ENCODE results near the gene KPNA4.
"Not testable (repeated sequence)": the region's sequence is repeated elsewhere in the genome, so short reads cannot be mapped to it uniquely, and the experiment has no call there.

Gene KPNA4

GRCh38 chr3:160486459-160486869 is 78.9 kb downstream of the KPNA4 start:
- peak; percentile 65 for DNase-seq (ENCODE audit: low spot score)

DNA sequence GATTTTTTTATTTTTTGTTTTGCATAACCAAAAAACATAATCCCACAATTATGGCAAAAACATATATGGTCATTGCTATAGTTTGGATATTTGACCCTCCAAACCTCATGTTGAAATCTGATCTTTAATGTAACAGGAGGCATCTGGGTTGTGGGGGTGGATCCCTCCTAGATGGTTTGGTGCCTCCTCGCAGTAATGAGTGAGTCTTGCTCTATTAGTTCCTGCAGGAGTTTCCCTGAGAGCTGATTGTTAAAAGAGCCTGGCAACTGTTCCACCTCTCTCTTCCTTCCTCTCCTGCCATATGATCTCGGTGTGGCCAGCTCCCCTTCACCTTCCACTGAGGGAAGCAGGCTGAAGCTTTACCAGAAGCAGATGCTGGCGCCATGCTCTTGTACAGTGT is 82.6 kb downstream of the KPNA4 start:
- no peak for DNase-seq (ENCODE audit: low spot score)

DNA sequence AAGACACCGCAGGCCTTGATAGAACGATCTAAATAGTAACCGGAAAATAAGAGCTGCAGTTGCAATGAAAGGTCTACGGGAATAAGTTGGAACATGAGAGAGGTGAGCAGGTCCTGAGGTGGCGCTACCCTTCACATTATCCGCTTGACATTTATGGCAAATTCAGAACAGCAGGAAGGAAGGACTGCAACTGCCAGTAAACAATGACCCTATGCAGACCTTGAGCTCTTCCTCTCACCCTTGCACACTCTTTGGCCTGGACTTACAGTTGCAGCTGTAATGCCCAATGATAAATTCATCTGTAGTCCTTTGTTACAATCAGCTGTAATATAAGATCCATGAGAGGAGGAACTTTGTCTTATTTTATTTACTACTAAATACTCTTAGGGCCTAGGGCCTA is 83.5 kb downstream of the KPNA4 start:
- DNase-seq (ENCODE audit: low spot score) = no peak

DNA sequence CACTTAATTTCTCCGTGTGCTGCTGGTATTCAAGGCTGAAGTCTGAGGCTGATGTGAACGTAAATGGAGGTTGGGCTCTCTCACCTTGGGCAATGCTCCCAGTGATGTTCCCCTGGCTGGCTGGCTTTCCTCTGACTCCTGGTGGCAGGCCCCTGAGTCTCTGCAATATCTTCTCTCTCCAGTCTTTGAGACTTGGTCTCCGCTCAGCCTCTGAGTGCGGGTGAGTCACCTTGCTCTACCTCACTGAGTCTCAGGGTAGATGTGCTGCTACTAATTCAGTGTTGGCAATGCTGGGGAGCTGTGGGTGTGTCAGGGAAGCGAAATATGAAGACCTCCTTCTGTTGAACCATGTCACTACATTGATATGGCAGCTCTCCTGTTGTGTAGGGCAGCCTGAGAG is 84.4 kb downstream of the KPNA4 start:
- no peak for DNase-seq (ENCODE audit: low spot score)

GRCh38 chr3:160479376-160479775 is 86.0 kb downstream of the KPNA4 start:
- DNase-seq (ENCODE audit: low spot score) = no peak

DNA sequence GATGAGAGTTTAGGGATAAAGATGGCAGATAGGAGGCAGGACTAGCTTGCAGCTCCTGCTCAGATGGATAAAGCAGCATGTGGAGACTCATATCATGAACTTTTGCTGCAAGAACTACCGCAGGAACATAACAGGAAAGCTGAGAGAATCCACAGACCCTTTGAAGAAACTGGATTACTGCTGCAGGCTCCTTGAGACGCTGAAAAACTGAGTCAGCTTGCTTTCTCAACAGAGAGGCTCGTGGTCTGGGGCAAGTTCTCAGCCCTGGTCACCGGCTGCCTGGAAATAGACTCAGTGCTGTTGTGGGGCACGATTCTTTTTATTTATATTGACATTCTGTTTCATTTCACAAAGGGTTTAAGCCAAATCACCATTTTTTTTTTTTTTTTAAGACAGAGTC is 87.0 kb downstream of the KPNA4 start:
- no peak for DNase-seq (ENCODE audit: low spot score)

DNA sequence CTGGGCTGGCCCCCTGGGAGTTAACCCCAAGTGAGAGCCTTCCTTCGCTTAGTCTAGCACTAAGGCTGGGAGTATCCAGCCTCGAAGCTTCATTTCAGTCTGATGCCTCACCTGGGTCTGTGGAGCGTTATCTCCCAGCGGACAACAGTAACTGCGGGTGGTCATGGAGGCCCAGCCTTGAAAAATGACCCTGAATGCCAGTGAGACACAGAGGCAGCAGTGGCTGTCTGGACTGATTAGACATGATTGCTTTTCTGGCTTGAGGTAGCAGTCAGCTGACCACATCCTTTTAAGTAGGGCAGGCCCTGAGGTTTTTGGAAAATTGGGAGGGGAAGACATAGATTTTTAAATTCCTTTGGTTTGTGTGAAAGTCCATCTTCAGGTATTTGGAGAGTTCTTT is 87.6 kb downstream of the KPNA4 start:
- DNase-seq (ENCODE audit: low spot score) = no peak

- no peak for DNase-seq (ENCODE audit: low spot score)
Measured at GRCh38 chr3:160475884-160476283, 89.5 kb downstream of the KPNA4 start.

GRCh38 chr3:160475153-160475552 is 90.2 kb downstream of the KPNA4 start:
- no peak for DNase-seq (ENCODE audit: low spot score)

DNA sequence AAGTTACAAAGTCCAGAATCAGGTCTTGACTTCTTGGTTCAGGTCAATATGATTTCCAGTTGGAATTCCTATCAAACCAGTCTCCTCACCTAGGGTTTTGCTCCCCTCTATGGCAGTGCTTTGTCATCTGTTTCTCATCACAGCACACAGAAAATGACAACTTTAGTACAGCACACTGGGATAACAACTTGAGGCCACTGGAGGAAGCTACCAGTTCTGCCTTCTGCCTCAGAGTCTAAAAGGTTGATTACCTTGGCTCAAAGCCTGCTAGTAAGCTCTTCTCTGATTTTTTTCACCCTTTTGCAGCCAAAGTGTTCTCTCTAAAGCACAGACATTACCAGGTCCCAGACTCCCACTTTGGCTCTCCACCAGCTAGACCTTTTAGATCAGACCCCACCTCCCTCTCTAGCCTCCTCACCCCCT is 90.9 kb downstream of the KPNA4 start:
- no peak for DNase-seq (ENCODE audit: low spot score)

DNA sequence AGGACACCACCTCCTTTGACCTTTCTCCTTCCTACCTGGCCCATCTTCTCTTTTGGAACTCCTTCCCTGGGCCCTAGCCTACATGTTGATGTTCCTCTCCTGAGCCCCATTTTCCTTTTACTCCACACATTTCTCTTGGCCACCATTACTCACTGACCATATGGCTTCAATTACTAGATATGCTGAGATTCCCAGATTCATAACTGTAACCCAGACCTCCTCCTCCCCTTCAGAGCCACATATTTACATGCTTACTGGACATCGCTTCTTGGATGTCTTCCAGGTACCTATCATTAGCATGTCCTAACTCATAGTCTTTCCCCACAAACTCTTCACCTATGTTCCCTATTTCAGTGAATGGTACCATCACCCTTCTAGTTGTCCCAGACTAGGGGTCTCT is 91.4 kb downstream of the KPNA4 start:
- DNase-seq (ENCODE audit: low spot score) = no peak

GRCh38 chr3:160473221-160473620 is 92.2 kb downstream of the KPNA4 start:
- DNase-seq (ENCODE audit: low spot score) = no peak

GRCh38 chr3:160472344-160472743 is 93.0 kb downstream of the KPNA4 start:
- no peak for DNase-seq (ENCODE audit: low spot score)

DNA sequence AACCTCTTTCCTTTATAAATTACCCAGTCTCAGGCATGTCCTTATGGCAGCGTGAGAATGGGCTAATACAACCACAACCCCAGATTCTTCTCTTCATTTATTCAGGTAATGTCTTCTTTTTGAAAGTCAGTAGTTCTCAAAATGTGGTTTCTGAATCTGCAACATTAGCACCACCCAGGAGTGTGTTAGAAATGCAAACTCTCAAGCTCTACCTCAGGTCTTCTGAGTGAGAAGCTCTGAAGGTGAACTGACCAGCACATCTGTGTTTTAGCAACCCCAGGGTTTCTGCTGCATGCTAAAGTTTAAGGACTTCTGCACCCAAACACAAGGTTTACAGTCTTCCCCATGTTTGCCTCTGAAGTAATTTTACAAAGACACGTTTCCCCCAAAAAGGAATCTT is 93.5 kb downstream of the KPNA4 start:
- DNase-seq (ENCODE audit: low spot score) = no peak

DNA sequence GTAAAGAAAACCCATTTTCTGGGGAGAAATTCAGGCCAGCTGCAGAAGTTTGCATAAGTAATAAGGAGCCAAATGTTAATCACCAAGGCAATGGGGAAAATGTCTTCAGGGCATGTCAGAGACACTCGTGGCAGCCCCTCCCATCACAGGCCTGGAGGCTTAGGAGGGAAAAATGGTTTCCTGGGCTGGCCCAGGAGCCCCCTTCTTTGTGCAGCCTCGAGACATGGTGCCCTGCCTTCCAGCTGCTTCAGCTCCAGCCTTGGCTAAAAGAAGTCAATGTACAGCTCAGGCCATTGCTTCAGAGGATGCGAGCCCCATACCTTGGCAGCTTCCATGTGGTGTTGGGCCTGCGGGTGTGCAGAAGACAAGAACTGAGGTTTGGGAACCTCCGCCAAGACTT is 95.2 kb downstream of the KPNA4 start:
- no peak for DNase-seq (ENCODE audit: low spot score)

DNA sequence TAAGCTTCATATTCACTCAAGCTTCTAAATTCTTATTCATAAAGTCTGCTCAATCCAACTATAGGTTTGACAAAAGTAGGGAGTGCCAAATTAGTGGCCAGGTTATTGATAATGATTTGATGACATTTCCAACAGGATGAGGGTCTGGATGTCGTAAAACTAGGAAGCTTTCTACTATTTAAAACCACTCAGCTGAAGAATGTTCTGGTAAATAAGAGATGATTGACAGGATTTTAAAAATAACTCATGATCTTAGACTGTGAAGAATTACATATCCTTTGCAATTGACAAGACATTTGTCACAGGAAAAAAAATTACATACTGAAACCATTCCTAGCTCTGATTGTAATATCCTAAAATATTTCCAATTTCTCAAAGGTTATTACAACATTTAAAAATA is 100.4 kb downstream of the KPNA4 start:
- no peak for DNase-seq (ENCODE audit: low spot score)

DNA sequence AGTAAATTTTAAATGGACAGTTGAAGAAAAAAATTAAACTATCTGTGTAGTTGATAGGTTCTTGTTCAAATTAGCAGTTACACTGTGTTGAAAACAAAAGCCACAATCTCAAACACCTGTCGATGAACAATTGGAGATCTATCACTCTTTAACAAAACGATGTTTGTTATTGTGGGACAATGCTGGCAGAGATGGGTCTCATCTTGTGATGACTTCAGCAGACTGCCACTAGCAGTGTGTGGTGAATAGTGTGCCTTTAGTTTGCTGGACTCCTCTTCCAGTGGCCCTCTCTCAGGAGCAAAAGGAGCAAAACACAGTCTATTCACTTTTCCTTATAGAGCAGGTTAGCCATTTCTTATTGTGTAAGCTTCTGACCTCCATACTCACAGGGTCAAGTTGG is 101.0 kb downstream of the KPNA4 start:
- DNase-seq (ENCODE audit: low spot score) = no peak

- no peak for DNase-seq (ENCODE audit: low spot score)
Measured at GRCh38 chr3:160460033-160460432, 105.3 kb downstream of the KPNA4 start.

DNA sequence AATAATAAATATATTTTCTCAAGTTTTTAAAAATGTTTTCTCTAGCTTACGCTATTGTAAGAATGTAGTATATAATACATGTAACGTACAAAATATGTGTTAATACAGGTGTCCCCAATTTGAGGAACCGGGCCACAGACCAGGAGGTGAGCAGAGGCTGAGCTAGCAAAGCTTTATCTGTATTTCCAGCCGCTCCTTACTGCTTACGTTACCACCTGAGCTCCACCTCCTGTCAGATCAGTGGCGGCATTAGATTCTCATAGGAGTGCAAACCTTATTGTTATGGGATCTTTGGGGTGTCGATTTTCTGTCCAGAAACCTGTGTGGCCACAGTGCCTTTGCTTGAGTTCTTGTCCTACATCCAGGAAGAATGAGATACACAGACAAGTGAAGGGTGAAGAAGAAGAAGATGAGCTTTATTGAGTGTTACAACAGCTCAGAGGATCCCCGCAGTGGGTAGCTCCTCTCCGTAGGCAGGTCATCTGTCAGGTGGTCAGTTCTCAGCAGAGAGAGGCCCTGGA is 105.9 kb downstream of the KPNA4 start:
- DNase-seq (ENCODE audit: low spot score) = no peak

GRCh38 chr3:160458151-160458550 is 107.2 kb downstream of the KPNA4 start:
- no peak for DNase-seq (ENCODE audit: low spot score)

DNA sequence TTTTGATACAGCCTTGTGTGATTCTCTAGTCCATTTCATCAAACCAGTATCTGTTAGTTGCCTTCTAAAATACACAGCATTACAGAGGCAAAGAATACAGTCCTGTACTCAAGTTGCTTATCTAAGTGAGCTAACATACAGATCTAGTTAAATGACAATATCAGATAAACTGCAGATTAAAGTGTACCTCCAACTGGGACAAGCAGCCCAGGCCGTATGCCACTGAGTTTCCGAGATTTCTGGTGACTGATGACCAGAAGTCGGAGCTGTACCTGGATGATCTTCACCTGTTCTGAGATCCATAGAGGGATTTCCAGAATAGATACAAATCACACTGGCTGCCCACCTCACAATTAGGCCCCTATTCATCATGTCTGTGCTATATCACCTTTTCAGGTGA is 109.5 kb downstream of the KPNA4 start:
- no peak for DNase-seq (ENCODE audit: low spot score)

DNA sequence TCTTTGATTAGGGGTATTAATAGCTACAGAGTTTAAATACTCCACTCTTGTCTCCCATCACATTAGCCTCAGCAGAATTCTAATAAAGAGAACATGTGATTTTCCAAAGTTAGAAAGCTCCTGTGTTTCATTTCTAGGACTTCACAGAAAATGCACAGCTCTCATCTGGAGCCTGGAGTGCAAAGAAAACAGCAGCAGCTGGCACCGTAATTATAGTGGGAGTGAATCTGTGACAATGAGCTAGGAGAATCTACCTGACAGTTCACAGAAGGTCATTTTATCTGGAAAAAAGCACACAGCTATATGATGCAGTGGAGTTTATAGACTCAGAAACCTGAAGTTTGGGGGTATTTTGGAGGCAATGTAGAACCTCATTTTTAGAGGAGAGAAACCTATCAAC is 110.4 kb downstream of the KPNA4 start:
- DNase-seq (ENCODE audit: low spot score) = no peak

DNA sequence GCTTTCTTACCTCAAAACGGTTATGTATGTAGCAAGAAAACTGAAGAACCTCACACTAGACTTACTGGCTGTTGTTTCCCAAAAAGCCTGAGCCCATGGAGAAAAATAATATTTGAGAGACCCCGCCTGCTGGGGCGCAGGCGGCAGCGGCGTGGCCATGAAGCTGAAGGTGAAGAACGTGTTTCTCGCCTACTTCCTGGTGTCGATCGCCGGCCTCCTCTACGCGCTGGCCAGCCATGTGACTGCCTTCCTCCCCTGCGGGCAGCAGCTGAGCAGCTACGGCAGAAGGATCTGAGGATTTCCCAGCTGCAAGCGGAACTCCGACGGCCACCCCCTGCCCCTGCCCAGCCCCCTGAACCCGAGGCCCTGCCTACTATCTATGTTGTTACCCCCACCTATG is 113.1 kb downstream of the KPNA4 start:
- not testable (repeated sequence) for DNase-seq (ENCODE audit: low spot score)

GRCh38 chr3:160451602-160452001 is 113.8 kb downstream of the KPNA4 start:
- no peak for DNase-seq (ENCODE audit: low spot score)

GRCh38 chr3:160450846-160451245 is 114.5 kb downstream of the KPNA4 start:
- DNase-seq (ENCODE audit: low spot score) = no peak

All from hematopoietic multipotent progenitor cell treated with erythropoietin and hydrocortisone succinate and interleukin-3 and kit ligand, for 17 days (in vitro differentiated cells).